Lung microvascular endothelial cell (primary cell): ENCODE measurements around the gene BCL7A. TPM values are rescaled to one million over a fixed set of nuclear protein-coding genes. Genes with fewer than 3 reads are reported as not detected.
"Not testable (repeated sequence)": the region's sequence is repeated elsewhere in the genome, so short reads cannot be mapped to it uniquely, and the experiment has no call there.

ENCODE experiments used
- DNase-seq, 2 donors: peaks; one replicate each; pipeline versions ENCODE4 v3.0.0 to v3.0.0-alpha.2; 2010; ENCODE audit warnings: low read depth in 2 of 2
- total RNA-seq: library from RNA; depleted of rRNA; stranded (reverse); fragments of >200 nt; gene quantifications from 2 replicates; pipeline ENCODE4 v1.2.1, GENCODE V29; 2014

BCL7A gene
- total RNA-seq, 1 donor from 2014 or later = 6.3 TPM

DNA sequence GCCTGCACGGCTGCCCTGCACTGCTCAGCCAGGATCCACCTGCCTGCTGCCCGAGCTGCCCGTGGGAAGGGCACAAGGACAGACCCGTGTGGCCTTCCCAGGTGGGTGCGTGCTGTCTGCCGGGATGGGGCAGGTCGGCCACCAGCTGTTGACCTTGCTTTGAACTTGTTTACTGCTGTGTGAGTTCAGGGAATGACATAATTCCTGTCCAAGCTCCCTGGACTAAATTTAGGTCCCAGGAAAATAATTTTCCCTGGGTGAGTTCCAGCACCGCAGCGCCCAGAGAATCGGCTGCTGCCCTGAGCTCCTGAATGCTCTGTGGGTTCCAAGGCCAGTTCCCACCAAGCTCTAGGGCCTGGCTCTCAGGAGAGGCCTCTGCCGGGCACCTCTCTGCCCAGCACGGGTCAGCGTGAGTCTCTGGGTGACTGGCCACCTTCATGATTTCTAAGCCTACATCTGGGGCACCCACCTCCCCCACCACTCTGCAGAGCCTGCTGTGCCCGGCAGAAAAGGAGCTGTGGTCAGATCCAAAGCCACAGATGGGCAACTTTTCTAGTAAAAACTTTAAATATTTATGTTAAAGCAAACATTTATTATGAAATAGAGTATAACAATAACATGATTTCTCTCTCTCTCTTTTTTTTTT, 29.7 kb downstream of the BCL7A start:
- peak; percentile 75 to 81 for DNase-seq

DNA sequence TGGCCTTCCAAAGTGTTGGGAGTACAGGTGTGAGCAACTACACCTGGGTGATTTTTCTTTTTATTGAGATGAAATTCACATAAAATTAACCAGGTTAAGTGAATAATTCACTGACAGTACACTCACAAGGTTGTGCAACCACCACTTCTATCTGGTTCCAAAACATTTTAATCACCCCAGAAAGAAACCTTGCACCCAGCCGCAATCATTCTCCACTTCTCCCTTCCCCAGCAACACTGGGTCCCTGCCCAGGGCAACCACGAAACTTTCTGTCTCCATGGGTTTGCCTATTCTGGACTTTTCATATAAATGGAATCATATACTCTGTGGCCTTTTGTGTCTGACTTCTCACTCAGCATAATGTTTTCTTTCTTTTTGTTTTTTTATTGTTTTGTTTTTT, 30.6 kb downstream of the BCL7A start:
- no peak for DNase-seq

DNA sequence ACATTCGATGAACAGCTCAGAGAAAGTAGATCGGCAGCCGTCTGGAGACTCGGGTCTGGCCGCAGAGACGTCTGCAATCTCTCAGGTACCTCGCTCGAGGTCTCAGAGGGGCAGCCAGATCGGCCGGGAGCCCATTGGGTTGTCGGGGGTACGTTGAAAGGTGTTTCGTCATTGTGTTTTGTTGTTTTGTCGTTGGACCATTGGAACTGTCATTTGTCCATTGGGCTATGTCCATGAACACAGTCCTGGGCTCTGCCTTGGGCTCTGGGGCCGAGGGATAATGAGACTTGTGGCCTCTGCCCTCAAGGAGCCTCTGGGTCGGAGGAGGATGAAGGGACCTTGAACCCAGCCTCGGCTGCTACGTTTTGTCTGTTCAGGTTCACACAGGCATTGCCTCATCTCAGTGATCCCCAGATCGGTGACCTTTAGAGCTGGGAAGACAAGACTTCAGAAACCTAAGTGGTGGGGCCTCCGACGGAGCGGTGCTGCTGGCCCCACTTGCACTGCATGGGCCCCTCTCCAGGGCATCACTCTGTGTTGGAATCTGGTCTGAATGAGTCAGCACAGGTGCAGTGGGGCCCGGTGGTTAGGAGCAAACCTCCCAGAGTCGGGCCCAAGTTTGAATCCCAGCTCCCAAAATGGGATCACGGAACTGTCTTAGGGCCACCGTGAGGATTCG, 33.3 kb downstream of the BCL7A start:
- no peak for DNase-seq

DNA sequence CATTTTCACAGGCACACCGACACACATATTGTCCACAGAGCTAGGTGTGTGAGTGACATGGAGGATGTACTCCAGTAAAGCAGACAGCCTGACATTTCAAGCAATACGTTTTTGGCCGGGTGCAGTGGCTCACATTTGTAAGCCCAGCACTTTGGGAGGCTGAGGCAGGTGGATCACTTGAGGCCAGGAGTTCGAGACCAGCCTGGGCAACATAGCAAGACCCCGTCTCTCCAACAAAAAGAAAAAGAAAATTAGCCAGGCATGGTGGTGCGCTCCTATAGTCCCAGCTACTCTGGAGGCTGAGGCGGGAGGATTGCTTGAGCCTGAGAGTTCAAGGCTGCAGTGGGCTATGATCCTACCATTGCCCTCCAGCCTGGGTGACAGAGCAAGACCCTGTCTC, 34.7 kb downstream of the BCL7A start:
- DNase-seq = not testable (repeated sequence)

DNA sequence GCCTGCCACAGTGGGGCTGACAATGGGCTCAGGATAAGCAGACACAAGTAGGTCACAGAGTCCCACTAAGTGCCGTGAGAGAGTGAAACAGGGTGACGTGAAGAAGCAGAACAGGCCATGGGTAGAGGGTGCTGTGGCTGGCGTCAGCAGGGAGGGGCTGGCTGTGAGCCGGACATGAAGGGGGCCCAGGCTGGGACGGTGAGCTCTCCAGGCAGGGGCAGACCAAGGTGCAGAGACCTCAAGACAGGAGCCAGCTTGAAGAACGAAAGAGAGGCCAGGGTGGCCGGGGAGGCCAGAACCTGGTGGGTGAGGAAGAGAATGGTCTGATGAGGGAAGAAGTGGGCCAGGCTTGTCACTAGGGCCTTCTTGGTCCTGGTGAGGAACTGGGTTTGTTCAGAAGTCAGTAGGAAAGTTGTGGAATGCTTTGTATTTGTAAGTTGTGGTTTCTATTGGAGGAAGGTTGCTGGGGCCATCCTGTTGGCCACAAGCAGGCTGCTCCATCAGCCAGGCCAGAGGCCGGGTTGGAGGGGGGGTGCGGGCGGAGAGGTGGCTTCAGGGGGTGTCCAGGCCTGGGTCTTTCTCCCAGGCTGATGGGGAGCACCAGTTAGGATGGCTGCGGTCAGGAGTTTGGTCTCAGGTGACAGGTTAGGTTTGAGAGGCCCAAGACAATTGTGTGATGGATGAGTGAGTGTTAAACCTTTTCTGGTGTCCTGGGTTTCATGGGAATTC, 35.5 kb downstream of the BCL7A start:
- DNase-seq = no peak

DNA sequence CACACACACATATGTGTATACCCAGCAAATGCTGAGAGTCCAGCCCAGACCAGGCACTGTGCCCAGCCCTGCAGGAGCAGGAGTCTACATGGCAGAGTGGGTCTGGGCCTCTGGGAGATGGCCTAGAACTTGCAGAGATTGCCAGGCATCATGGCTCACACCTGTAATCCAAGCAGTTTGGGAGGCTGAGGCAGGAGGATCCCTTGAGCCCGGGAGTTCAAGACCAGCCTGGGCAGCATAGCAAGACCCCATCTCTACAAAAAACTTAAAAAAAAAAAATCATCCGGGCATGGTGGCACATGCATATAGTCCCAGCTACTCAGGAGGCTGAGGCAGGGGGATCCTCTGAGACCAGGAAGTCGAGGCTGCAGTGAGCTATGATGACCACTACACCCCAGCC, 36.1 kb downstream of the BCL7A start:
- no peak for DNase-seq

DNA sequence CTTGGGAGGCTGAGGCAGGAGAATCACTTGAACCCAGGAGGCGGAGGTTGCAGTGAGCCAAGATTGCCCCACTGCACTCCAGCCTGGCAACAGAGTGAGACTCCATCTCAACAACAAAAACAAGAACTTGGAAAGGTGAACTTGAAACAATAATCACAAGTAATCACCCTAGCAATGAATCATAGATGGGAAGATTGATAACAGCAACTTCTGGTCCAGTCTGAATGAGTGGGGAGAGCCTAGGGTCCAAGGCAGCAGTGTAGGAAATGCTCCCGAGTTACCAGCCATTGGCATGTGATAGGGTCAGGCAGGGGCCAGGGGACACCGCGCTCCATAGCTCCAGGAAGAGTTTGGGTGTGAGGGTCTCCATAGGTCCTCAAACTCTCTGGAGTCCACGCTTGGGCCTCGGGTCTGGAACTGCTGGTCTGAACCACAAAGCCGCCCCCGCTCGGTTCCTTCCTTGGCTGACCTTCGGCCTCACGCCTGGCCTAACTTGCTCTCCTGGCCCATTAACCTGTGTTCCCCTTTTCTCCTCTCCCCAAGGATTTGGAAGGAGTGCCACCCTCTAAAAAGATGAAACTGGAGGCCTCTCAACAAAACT, 37.0 kb downstream of the BCL7A start:
- no peak for DNase-seq

DNA sequence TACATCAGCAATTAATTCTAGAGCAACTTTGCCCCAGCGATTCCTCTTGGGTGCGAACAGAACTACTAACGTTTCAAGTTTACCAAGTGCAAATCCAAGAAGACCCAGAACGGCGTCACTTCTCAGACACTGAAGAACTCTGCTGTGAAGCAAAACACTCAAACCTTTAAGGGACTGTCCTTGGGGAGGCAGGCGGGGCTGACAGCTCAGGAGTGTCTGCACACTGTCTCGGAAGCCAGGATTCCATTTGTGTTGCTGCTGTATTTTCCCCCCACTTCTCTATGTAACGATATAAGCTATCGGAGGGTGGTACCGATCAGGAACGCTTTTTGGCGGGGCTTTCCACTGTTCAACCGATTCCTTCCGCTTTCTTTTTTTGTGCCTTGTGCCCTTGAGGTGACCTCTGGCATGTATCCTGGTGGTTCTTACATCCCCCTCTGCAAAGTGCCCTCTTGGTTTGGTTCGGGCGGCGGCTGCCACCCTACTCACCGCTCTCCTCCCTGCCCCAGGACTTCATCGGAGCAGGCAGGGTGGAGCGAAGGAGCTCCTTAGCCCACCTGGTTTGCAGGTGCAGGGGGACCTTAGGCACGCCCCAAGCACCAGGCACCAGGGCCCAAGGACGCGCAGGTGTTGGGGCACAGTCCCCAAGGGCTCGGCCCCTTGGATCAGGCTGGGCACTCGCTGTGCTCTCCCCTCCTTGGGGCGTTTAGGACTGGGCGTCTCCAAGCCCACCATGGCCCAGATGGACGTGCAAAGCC, 37.7 kb downstream of the BCL7A start:
- DNase-seq = no peak

DNA sequence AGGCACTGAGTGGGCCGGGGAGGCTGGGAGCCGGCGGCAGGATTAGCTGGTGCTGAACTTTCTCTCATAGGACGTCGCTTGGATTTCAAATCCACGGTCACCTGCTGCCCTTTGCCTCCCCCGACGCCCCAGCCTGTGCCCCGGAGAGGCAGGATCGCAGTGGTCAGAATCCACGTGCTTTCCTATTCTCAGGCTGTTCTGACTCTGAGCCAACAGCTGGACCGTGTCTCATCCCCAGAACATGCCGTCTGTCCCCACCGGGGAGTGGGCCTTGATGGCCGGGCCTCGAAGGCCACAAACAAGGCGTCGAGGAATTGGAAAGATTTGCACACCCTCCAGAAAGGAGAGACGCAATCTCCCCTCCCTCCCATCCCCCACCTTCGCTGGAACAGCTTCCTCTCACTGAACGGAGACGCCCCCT, 38.4 kb downstream of the BCL7A start:
- peak in 1 of 2 donors; percentile 62 for DNase-seq

DNA sequence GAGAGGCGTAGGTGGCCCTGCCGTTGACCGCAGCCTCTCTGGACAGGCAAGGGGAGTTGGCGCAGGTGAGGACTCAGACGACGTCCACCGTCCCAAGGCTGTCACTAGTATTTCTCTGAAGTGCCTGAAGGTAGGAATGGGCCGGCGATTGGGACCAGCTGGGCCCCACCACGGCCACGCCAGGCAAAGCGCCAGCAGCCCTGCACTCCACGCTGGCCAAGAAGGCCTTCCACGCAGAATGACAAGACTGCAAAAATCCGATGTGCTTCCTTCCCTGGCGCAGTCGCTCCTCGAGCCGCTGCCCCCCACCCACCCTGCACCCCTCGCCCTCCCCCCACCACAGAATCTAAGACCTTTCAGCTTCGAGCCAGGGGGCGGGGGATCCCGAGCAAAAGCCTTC, 39.6 kb downstream of the BCL7A start:
- no peak for DNase-seq

DNA sequence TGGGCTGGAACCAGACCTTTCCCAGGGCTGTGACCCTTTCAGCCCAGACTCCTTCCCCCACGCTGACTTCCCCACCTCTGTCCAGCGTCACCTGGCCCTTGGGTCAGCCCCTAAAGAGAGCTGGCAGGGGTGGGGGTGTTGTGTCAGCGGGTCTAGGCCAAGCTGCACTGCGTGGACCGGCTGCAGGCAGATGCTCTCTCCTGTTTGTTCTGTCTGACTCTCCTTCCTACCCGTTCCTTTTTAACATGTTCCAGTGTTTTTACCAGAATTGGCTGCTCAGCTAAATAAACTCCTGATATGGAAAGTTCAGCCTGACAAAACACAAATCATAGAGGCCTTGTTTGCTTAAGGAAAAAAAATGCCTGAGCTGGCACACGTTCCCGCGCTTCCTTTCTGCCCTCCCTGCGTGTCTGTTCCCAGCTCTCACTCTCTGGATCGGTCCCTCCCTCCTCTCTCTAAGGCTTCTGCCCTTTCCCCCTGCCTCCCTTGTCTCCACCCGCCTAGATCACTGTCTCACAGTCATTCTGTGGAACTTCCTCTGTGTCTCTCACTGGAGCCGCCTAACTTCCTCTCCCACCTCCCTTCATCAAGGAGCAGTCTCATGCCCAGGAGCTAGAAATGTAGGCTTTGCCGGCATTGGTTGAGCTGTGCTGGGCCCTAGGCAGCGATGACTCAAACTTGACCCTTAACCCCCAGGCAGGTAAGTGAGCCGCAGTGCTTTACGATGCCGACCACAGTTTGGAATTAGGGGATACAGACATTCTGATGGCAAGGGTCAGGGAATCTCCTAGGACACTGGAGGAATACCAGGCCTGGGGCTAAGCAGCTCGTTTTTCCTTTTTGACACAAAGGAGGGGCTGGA, 41.4 kb downstream of the BCL7A start:
- peak; percentile 63 to 98 for DNase-seq

DNA sequence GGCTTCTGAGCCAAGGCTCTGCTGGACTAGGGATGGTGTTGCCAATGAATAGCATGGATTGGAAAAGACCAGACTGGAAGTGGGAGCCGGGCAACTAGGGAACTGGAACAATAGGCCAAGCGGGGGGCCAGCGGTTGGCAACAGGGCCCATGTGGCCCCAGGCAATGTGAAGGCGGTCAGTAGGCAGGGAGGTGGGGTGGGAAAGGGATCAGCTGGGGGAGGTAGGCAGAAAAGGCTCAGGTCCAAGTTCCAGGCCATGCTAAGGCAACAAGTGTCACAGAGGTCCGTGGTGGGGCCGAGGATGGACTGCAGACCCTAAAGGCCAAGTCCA, 42.0 kb downstream of the BCL7A start:
- peak in 1 of 2 donors; percentile 68 for DNase-seq

DNA sequence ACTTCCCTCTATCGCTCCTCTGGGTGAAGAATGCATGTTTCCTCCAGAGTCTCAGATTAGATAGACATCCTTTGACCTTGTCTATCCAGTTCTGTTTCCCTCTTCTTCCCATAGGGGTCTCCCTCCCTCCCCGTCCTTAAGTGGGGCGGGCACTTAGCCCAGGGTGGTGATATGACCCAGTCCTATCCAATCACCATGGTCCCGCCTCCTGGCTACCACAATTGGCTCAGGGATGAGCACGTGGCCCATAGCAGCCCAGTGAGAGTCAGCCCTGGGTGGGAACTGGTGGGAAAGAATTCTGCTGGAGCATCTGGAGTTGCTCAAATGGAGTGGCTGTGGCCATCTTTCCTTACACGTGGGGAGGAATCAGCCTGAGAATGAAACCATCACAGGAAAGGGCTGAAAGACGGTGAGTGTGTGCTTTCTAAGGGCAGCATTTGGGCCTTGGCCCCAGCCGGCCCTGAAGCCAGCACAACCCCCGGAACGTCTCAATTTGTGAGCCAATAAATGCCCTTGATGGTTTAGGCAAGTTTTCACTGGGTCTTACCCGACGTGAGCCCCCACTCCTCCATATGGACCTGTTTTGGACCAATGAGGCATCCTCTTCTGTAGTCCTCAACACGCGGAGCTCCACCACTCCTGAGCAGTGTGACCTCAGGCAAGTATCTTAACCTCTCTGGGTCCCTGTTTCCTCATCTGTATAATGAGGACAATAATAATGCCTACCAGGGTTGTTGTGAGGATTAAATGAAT, 42.5 kb downstream of the BCL7A start:
- peak; percentile 84 to 95 for DNase-seq

DNA sequence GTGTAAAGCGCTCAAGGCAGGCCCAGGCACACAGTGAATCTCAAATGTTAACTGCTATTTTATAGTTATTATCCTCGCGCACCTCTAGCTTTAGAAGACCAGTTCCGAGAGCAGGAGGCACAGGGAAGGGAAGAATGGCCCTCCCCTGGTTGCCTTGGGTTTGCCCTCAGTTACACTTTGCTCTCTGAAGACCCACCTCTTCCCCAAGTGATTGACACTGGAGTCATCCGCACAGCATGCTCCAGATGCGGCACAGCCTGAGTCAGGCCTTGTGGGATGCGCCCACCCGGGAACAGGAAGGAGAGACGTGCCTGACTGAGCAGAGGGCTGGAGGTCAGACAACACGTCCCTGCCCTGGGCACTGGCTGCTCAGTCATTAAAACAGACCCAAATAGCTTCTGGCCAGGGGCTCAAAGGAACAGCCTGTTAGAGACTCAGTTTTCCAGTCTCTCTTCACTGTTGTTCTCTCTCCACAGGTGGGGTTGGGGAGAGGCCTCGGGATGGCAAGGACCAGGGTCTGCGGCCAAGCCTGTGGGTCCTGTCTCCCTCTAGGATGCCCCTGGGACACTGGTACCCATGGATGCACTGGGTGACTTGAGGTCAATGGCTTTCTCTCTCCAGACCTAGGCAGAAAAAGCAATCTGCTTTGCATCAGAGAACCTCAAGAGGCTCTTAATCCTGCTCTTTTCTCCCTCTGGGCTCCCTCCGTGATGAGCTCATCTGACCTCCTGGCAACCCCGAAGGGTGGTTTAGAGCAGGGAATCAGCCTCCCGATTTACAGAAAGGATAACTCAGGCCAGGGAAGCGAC, 43.3 kb downstream of the BCL7A start:
- peak; percentile 68 to 89 for DNase-seq

DNA sequence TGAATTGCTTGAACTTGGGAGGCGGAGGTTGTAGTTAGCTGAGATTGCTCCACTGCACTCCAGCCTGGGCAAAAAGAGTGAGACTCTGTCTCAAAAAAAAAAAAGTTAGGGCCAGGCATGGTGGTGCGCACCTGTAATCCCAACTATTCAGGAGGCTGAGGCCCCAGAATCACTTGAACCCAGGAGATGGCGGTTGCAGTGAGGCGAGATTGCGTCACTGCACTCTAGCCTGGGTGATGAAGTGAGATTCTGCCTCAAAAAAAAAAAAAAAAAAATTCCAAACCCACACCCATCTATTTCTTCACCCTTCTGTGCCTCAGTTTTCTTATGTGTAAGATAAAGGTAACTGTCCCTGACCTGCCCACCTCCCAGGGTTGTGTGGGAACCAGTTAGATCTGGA, 45.9 kb downstream of the BCL7A start:
- DNase-seq = no peak

DNA sequence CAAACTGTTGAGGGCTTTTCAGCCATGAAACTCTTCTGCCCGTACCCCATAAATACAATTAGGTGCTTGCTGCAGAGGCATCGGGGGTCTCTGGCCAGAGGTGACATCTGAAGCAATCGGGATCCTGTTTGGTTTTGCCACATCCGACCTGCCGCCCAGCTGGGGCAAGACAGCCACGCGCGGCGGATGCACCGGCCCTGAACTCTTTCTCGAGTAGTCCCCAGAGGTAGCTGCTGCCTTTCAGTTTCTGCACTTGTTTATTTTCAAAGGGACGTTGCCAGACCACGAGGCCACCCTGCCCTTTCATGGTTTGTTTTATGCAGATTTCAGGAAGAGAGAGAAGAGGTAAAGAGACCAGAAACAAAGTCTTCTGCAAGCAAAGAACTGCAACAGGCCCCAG, 46.3 kb downstream of the BCL7A start:
- peak; percentile 69 to 82 for DNase-seq

DNA sequence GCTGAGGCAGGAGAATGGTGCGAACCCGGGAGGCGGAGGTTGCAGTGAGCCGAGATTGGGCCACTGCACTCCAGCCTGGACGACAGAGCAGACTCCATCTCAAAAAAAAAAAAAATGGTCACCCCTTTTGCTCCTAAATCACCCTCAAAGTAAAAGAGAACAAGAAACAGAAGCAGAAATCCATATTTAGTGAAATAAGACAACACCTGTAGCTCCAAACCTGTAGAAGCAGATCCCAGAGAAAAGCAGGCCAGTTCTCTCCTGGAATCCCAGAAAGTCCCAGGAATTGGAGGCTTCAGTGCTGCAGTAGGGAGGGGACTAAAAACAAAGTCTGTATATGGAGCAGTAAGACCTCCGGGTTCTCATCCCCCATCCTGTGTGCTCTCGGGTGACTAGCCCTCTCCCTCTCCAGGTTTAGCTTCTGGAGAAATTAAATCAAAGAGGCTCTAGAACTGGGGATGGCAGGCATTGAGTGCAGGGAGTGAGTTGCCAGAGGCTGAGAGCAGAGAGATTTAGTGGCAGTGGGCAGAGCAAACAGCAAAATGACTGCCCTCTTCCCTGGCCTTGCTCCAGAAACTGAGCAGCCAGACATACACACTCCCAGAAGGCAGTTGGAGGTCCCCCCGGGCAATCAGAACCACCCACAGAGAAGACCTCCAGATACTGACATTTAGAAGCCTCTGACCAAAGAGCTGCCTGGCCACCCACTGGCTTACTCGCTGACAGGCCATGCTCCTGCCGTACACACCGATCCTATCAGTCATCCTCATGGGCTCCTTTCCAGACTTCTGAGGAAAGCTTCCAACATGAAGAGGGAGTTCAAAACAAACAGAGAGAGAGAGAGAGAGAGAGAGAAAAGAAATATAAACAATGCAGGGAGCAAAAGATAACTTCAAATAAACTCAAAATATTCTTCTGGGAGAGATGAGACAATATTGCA, 50.6 kb downstream of the BCL7A start:
- DNase-seq = peak; percentile 37 to 86

DNA sequence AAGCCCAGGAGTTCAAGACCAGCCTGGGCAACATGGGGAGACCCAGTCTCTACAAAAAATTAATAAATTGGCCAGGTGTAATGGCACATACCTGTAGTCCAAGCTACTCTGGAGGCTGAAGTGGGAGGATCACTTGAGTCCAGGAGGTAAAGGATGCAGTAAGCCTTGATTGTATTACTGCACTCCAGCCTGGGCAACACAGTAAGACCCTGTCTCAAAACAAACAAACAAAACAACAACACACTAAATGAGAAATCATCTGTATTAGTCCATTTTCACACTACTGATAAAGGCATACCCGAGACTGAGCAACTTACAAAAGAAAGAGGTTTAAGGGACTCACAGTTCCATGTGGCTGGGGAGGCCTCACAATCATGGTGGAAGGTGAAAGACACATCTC, 52.1 kb downstream of the BCL7A start:
- DNase-seq = no peak
